Activated T-helper 1 cell treated with anti-CD3 and anti-CD28 coated beads, Interleukin-2, amount 50 U/mL, for 16 hours (primary cell): Measurements from ENCODE around the gene SCRG1.

Source experiments
- DNase-seq, 2 donors: peaks; one replicate each; pipeline ENCODE4 v3.0.0-alpha.2; 2020; ENCODE audit warnings: low read depth in 1 of 2, low spot score in 1 of 2

Gene SCRG1

GRCh38 chr4:173411106-173411693 lies 12.3 kb upstream of the SCRG1 start:
- DNase-seq, result no peak

GRCh38 chr4:173410079-173410478 lies 11.2 kb upstream of the SCRG1 start:
- no peak for DNase-seq

GRCh38 chr4:173405840-173406606 lies 7.1 kb upstream of the SCRG1 start:
- DNase-seq, result no peak

GRCh38 chr4:173404296-173404865 lies 5.5 kb upstream of the SCRG1 start:
- DNase-seq, result no peak

GRCh38 chr4:173403051-173403450 lies 4.1 kb upstream of the SCRG1 start:
- DNase-seq, result no peak

GRCh38 chr4:173401063-173401462 lies 2.1 kb upstream of the SCRG1 start:
- no peak for DNase-seq

GRCh38 chr4:173398220-173398619 lies 696 bp downstream of the SCRG1 start:
- no peak for DNase-seq

- DNase-seq, result no peak
Observed at GRCh38 chr4:173397604-173398003, 1.3 kb downstream of the SCRG1 start.

GRCh38 chr4:173391701-173392100 lies 7.2 kb downstream of the SCRG1 start:
- no peak for DNase-seq

- no peak for DNase-seq
Observed at GRCh38 chr4:173386751-173387150, 12.2 kb downstream of the SCRG1 start.

GRCh38 chr4:173382349-173382748 lies 16.6 kb downstream of the SCRG1 start:
- no peak for DNase-seq

GRCh38 chr4:173381610-173382009 lies 17.3 kb downstream of the SCRG1 start:
- DNase-seq, result no peak

- DNase-seq, result no peak
Observed at GRCh38 chr4:173380987-173381386, 17.9 kb downstream of the SCRG1 start.

- DNase-seq, result no peak
Observed at GRCh38 chr4:173379929-173380328, 19.0 kb downstream of the SCRG1 start.

- no peak for DNase-seq
Observed at GRCh38 chr4:173374588-173374987, 24.3 kb downstream of the SCRG1 start.

- peak; percentile 17 to 23 for DNase-seq
Observed at GRCh38 chr4:173371292-173372192, 27.4 kb downstream of the SCRG1 start.

GRCh38 chr4:173370477-173371291 lies 28.2 kb downstream of the SCRG1 start, which contains the start of gene SAP30:
Gene SAP30 (plus strand): TSS chr4:173370954. CDS start chr4:173371183, 229 bp downstream.
- peak; percentile 93 to 96 for DNase-seq

GRCh38 chr4:173370130-173370476 lies 28.8 kb downstream of the SCRG1 start:
- peak; percentile 36 to 46 for DNase-seq

- no peak for DNase-seq
Observed at GRCh38 chr4:173367946-173368345, 31.0 kb downstream of the SCRG1 start.

GRCh38 chr4:173367285-173367684 lies 31.6 kb downstream of the SCRG1 start:
- no peak for DNase-seq
